EL (cell line): ENCODE data around the gene CCNB1.
"Not testable (repeated sequence)": the region's sequence is repeated elsewhere in the genome, so short reads cannot be mapped to it uniquely, and the experiment has no call there.

Experiments used
- DNase-seq: peaks from one replicate; pipeline ENCODE4 v3.0.0-alpha.2; 2016

The CCNB1 gene

GRCh38 chr5:69166686-69167492, at the start of gene CCNB1:
CCNB1 (plus strand) TSS chr5:69167150; CDS start chr5:69167263, 113 bp downstream.
- peak; percentile 98 for DNase-seq

- peak; percentile 74 for DNase-seq
Observed at GRCh38 chr5:69129413-69129812, 37.5 kb upstream of the CCNB1 start.

GRCh38 chr5:69130241-69130640, 36.7 kb upstream of the CCNB1 start:
- DNase-seq = no peak

GRCh38 chr5:69131304-69131703, 35.6 kb upstream of the CCNB1 start:
- DNase-seq = no peak

GRCh38 chr5:69134126-69134525, 32.8 kb upstream of the CCNB1 start:
- no peak for DNase-seq

GRCh38 chr5:69136293-69136692, 30.7 kb upstream of the CCNB1 start:
- DNase-seq = no peak

GRCh38 chr5:69137208-69137607, 29.7 kb upstream of the CCNB1 start:
- not testable (repeated sequence) for DNase-seq

GRCh38 chr5:69137807-69138206, 29.1 kb upstream of the CCNB1 start:
- no peak for DNase-seq

- DNase-seq = no peak
Observed at GRCh38 chr5:69138766-69139165, 28.2 kb upstream of the CCNB1 start.

- not testable (repeated sequence) for DNase-seq
Observed at GRCh38 chr5:69140239-69140638, 26.7 kb upstream of the CCNB1 start.

- DNase-seq = no peak
Observed at GRCh38 chr5:69140827-69141226, 26.1 kb upstream of the CCNB1 start.

GRCh38 chr5:69148576-69148975, 18.4 kb upstream of the CCNB1 start:
- DNase-seq = not testable (repeated sequence)

GRCh38 chr5:69148981-69149675, 17.8 kb upstream of the CCNB1 start:
- DNase-seq = no peak

GRCh38 chr5:69149676-69150010, 17.3 kb upstream of the CCNB1 start:
- no peak for DNase-seq

GRCh38 chr5:69152731-69153130, 14.2 kb upstream of the CCNB1 start:
- no peak for DNase-seq

GRCh38 chr5:69156456-69156855, 10.5 kb upstream of the CCNB1 start:
- no peak for DNase-seq

- DNase-seq = no peak
Observed at GRCh38 chr5:69158039-69158438, 8.9 kb upstream of the CCNB1 start.

- DNase-seq = no peak
Observed at GRCh38 chr5:69160651-69161050, 6.3 kb upstream of the CCNB1 start.

GRCh38 chr5:69167493-69167855, 524 bp downstream of the CCNB1 start:
- DNase-seq = peak; percentile 23

GRCh38 chr5:69167929-69168328, 979 bp downstream of the CCNB1 start:
- DNase-seq = no peak

GRCh38 chr5:69170495-69170894, 3.5 kb downstream of the CCNB1 start:
- DNase-seq = peak; percentile 25

GRCh38 chr5:69170969-69171368, 4.0 kb downstream of the CCNB1 start:
- DNase-seq = no peak

- not testable (repeated sequence) for DNase-seq
Observed at GRCh38 chr5:69181659-69182293, 14.8 kb downstream of the CCNB1 start.

GRCh38 chr5:69184621-69185020, 17.7 kb downstream of the CCNB1 start:
- no peak for DNase-seq
